Uterus (tissue), 4 donors: ENCODE results near the gene SRSF5. TPM values are rescaled to one million over a fixed set of nuclear protein-coding genes. Genes with fewer than 3 reads are reported as not detected.

Source experiments
- DNase-seq, 2 donors: peaks; one replicate each; pipeline ENCODE4 v3.0.0-alpha.2; 2019 to 2020
- H3K27ac ChIP-seq, 2 donors: fragments of 200-600 bp; sonication (generic); 1 replicate in 1 of 2; 2 replicates in 1 of 2; pipeline ENCODE4 v1.5.1; 2016 to 2018
- H3K27me3 ChIP-seq, 2 donors: fragments of 200-600 bp; sonication (generic); one replicate each; pipeline ENCODE4 v1.5.1; 2018 to 2019; ENCODE audit warnings: control low read depth in 1 of 2
- H3K36me3 ChIP-seq, 2 donors: fragments of 200-600 bp; sonication (generic); one replicate each; pipeline ENCODE4 v1.5.1; 2019; ENCODE audit warnings: control low read depth in 1 of 2
- H3K4me1 ChIP-seq, 2 donors: fragments of 200-600 bp; sonication (generic); one replicate each; pipeline ENCODE4 v1.5.1; 2018 to 2019; ENCODE audit warnings: control low read depth in 1 of 2
- H3K4me3 ChIP-seq, 2 donors: fragments of 200-600 bp; sonication (generic); 1 replicate in 1 of 2; 2 replicates in 1 of 2; pipeline ENCODE4 v1.5.1; 2018 to 2019; ENCODE audit warnings: mild to moderate bottlenecking in 1 of 2
- H3K9me3 ChIP-seq, 2 donors: fragments of 200-600 bp; sonication (generic); one replicate each; pipeline ENCODE4 v1.5.1; 2019; ENCODE audit warnings: control low read depth in 1 of 2
- CTCF ChIP-seq, 4 experiments: fragments of 200-600 bp in 2 of 4; fragments of 450-650 bp in 2 of 4; sonication (generic) in 2 of 4; IDR thresholded peaks; one replicate each; pipeline ENCODE4 v1.5.1; 2016 to 2019; ENCODE audit warnings: antibody characterized with exemption in 4 of 4, mild to moderate bottlenecking in 2 of 4, moderate library complexity in 1 of 4
- POLR2A ChIP-seq, 2 donors: fragments of 450-650 bp; IDR thresholded peaks; one replicate each; pipeline ENCODE4 v1.6.1; 2016; ENCODE audit warnings: antibody characterized with exemption in 2 of 2, mild to moderate bottlenecking in 1 of 2, moderate library complexity in 1 of 2
- intact Hi-C: fragments of 100-400 bp; cut with DNase I; formaldehyde crosslinking; loops from one replicate; pipeline ENCODE4 v1.15.1; 2023; ENCODE audit warnings: low total_unique reads
- small RNA-seq: library from RNA; depleted of rRNA; stranded (forward); fragments of <200 nt; gene quantifications from one replicate; pipeline ENCODE3, GENCODE V24; 2016
- total RNA-seq, 4 donors: library from RNA; depleted of rRNA in 3 of 4; stranded (reverse); fragments of >200 nt in 3 of 4; gene quantifications; one replicate each; pipeline versions ENCODE4 v1.1.0 to v1.2.4, GENCODE V29; 2014 to 2023
- donor health status: DM: yes; HTN: yes; CAD: no.

SRSF5 gene
- total RNA-seq, 4 donors from 2014 or later, result 183 to 570 (median 403) TPM

DNA sequence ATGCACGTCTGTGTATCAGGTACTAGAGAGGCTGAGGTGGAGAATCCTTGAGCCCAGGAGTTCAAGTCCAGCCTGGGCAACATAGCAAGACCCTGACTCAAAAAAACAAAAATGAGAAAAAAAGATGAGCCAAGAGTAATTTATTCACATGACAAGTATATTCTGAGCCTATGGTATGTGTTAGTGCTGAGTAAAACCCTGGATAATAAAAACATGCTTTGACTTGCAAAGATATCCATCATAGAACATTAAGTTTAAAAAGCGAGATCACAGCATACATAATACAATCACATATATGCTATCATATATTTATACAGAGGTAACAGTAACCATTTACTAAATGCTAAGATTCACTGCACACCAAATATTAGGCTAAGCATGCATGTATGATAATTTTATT is 54.0 kb downstream of the SRSF5 start:
- no peaks in the 10 kb centered on the region for H3K9me3 ChIP-seq
- no peak overlapping the region for H3K27ac ChIP-seq
- no peak overlapping the region for H3K4me3 ChIP-seq
- H3K4me1 ChIP-seq, result no peaks in the 10 kb centered on the region
- H3K27me3 ChIP-seq, result no peaks in the 10 kb centered on the region
- TF ChIP-seq POLR2A (IDR thresholded peaks at IDR 0.05) (no peak), CTCF (IDR thresholded peaks at IDR 0.05) (no peak)
- no peaks in the 10 kb centered on the region for H3K36me3 ChIP-seq
- intact Hi-C loops, result no loop called here
- no peak for DNase-seq

Small RNAs within 50 kb of the gene (small RNA-seq; reads per million reads assigned to genes)
- gene RF00614, result not detected

Other genes starting within 250 kb of the SRSF5 start
- gene CCDC177, start 192.3 kb upstream of the SRSF5 start, total RNA-seq, result not detected
- 10 to 100 TPM in 3 of 4 donors, 1 to 10 TPM in 1; 8.8 to 35.1 (median 17.6) TPM for gene SUSD6, start 155.5 kb upstream of the SRSF5 start, total RNA-seq
- gene SLC10A1, start 30.1 kb downstream of the SRSF5 start, total RNA-seq, result not detected
- gene SMOC1, start 112.3 kb downstream of the SRSF5 start, total RNA-seq, result 1 to 10 TPM in 2 of 4 donors, under 1 TPM in 1, not detected in 1; 0.59 to 2.1 (median 2.0) TPM